BJ (cell line): ENCODE measurements around the gene ATP12A. TPM values are rescaled to one million over a fixed set of nuclear protein-coding genes. Genes with fewer than 3 reads are reported as not detected.

Experiments
- CTCF ChIA-PET: fragments of 350-600 bp; formaldehyde crosslinking; extraction: SDS; loops from one replicate; lab custom pipeline; 2021; ENCODE audit warnings: antibody characterized with exemption, inconsistent platforms; lab: Yijun Ruan, JAX
- POLR2A ChIA-PET: fragments of 300-600 bp; sonication (Branson Sonifier 250); formaldehyde crosslinking; extraction: SDS; loops from one replicate; lab custom pipeline; 2021; ENCODE audit warnings: antibody characterized with exemption; lab: Charles Lee
- DNase-seq: peaks from one replicate; pipeline ENCODE4 v3.0.0-alpha.2; 2011; ENCODE audit warnings: low read depth
- H3K27me3 ChIP-seq: 2 replicates; pipeline ENCODE4 v1.6.0; 2011; ENCODE audit warnings: low read length; ENCODE audit not compliant: control insufficient read depth, insufficient read depth
- H3K36me3 ChIP-seq: 2 replicates; pipeline ENCODE4 v1.5.1; 2011; ENCODE audit warnings: low read length; ENCODE audit not compliant: control insufficient read depth, insufficient read depth
- H3K4me3 ChIP-seq: 2 replicates; pipeline ENCODE4 v1.5.1; 2011; ENCODE audit warnings: low read depth, mild to moderate bottlenecking, control low read depth, low read length
- polyA plus RNA-seq: library from polyadenylated mRNA; depleted of rRNA; stranded (reverse); fragments of >200 nt; gene quantifications from 2 replicates; pipeline ENCODE4 v1.2.3, GENCODE V29; 2011
- TF ChIP-seq, protein P1 (sequence below): IDR thresholded peaks from 2 replicates; pipeline ENCODE4 v1.5.1; 2011; ENCODE audit warnings: low read depth, mild to moderate bottlenecking, control low read depth, inconsistent platforms, low read length, moderate library complexity; ENCODE audit not compliant: insufficient read depth

Gene ATP12A
- polyA plus RNA-seq, 1 experiment, result not detected

- Histone ChIP-seq H3K4me3 (no peak overlapping the region), H3K27me3 (peaks cover 13% of the 10 kb centered on the region), H3K36me3 (no peaks in the 10 kb centered on the region)
- TF ChIP-seq, protein P1, sequence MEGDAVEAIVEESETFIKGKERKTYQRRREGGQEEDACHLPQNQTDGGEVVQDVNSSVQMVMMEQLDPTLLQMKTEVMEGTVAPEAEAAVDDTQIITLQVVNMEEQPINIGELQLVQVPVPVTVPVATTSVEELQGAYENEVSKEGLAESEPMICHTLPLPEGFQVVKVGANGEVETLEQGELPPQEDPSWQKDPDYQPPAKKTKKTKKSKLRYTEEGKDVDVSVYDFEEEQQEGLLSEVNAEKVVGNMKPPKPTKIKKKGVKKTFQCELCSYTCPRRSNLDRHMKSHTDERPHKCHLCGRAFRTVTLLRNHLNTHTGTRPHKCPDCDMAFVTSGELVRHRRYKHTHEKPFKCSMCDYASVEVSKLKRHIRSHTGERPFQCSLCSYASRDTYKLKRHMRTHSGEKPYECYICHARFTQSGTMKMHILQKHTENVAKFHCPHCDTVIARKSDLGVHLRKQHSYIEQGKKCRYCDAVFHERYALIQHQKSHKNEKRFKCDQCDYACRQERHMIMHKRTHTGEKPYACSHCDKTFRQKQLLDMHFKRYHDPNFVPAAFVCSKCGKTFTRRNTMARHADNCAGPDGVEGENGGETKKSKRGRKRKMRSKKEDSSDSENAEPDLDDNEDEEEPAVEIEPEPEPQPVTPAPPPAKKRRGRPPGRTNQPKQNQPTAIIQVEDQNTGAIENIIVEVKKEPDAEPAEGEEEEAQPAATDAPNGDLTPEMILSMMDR, result no peak
- no peak for DNase-seq
- CTCF ChIA-PET, result interaction anchor here (1.7 to 4.0 kb wide), 2 partner anchors 16 to 226 kb away, joined by 5 to 13 read pairs; no protein-coding TSS in a partner anchor
- POLR2A ChIA-PET, result interaction anchor here (0.6 kb wide), 1 partner anchor 50 kb away, joined by 5 read pairs; no protein-coding TSS in a partner anchor
Measured at GRCh38 chr13:24742977-24743376, 62.8 kb downstream of the ATP12A start.

GRCh38 chr13:24744247-24744646 is 64.0 kb downstream of the ATP12A start:
- Histone ChIP-seq H3K4me3 (no peak overlapping the region), H3K36me3 (no peaks in the 10 kb centered on the region), H3K27me3 (peaks cover 13% of the 10 kb centered on the region)
- DNase-seq, result no peak
- CTCF ChIA-PET, result interaction anchor here (0.6 kb wide), 1 partner anchor 17 kb away, joined by 3 read pairs; no protein-coding TSS in a partner anchor
- POLR2A ChIA-PET, result no interaction called here
- TF ChIP-seq, protein P1, result no peak

GRCh38 chr13:24745516-24745860 is 65.3 kb downstream of the ATP12A start:
- no peaks in the 10 kb centered on the region for H3K36me3 ChIP-seq
- H3K27me3 ChIP-seq, result peaks cover 13% of the 10 kb centered on the region
- TF ChIP-seq, protein P1, result no peak
- no peak for DNase-seq
- POLR2A ChIA-PET, result no interaction called here
- no peak overlapping the region for H3K4me3 ChIP-seq
- CTCF ChIA-PET, result no interaction called here

GRCh38 chr13:24745861-24746617 is 65.8 kb downstream of the ATP12A start:
- POLR2A ChIA-PET, result no interaction called here
- TF ChIP-seq, protein P1, result no peak
- CTCF ChIA-PET, result interaction anchor here (1.0 kb wide), 1 partner anchor 52 kb away, joined by 3 read pairs; no protein-coding TSS in a partner anchor
- Histone ChIP-seq H3K27me3 (peaks cover 13% of the 10 kb centered on the region), H3K4me3 (no peak overlapping the region), H3K36me3 (no peaks in the 10 kb centered on the region)
- no peak for DNase-seq

- no peak overlapping the region for H3K4me3 ChIP-seq
- CTCF ChIA-PET, result interaction anchor here (1.0 kb wide), 1 partner anchor 53 kb away, joined by 3 read pairs; no protein-coding TSS in a partner anchor
- DNase-seq, result no peak
Measured at GRCh38 chr13:24746618-24747247, 66.5 kb downstream of the ATP12A start.

More at GRCh38 chr13:24746618-24747247, 66.5 kb downstream of the ATP12A start:
- Histone ChIP-seq H3K36me3 (no peaks in the 10 kb centered on the region), H3K27me3 (peaks cover 13% of the 10 kb centered on the region)
- POLR2A ChIA-PET, result no interaction called here
- TF ChIP-seq, protein P1, result 0 out of 2 replicates have a peak, but pooled peaks have one; percentile 14
